Mesenchymal stem cell (in vitro differentiated cells and primary cell): ENCODE measurements around the gene MSL1.

Experiments
- DNase-seq: peaks from one replicate; pipeline ENCODE4 v3.0.0-alpha.2; 2013
- H2AFZ ChIP-seq: one replicate; pipeline ENCODE4 v1.6.1; 2013; ENCODE audit warnings: low read depth, mild to moderate bottlenecking, control low read depth, inconsistent platforms, low read length, moderate library complexity
- H2AK5ac ChIP-seq: 2 replicates; pipeline ENCODE4 v1.6.1; 2013; ENCODE audit warnings: low read length, moderate library complexity, mild to moderate bottlenecking, inconsistent platforms; ENCODE audit not compliant: severe bottlenecking
- H2BK120ac ChIP-seq: one replicate; pipeline ENCODE4 v1.6.1; 2013; ENCODE audit warnings: low read depth, mild to moderate bottlenecking, inconsistent platforms, low read length, moderate library complexity
- H2BK12ac ChIP-seq, 2 experiments: one replicate each; pipeline ENCODE4 v1.6.1; 2013; ENCODE audit warnings: inconsistent platforms in 2 of 2, low read length in 2 of 2, mild to moderate bottlenecking in 2 of 2, moderate library complexity in 2 of 2, control low read depth in 1 of 2
- H2BK15ac ChIP-seq: one replicate; pipeline ENCODE4 v1.6.1; 2013; ENCODE audit warnings: mild to moderate bottlenecking, low read depth, inconsistent platforms; ENCODE audit not compliant: poor library complexity, severe bottlenecking
- H2BK5ac ChIP-seq: 2 replicates; pipeline ENCODE4 v1.6.1; 2013; ENCODE audit warnings: low read depth, mild to moderate bottlenecking, low read length, control low read depth, inconsistent platforms; ENCODE audit not compliant: poor library complexity, severe bottlenecking
- H3K14ac ChIP-seq, 2 experiments: one replicate each; pipeline ENCODE4 v1.6.1; 2013; ENCODE audit warnings: inconsistent platforms in 2 of 2, low read length in 2 of 2, control low read depth in 1 of 2, mild to moderate bottlenecking in 1 of 2, moderate library complexity in 1 of 2
- H3K18ac ChIP-seq, 2 experiments: one replicate each; pipeline ENCODE4 v1.6.1; 2013; ENCODE audit warnings: inconsistent platforms in 2 of 2, low read length in 2 of 2, control low read depth in 1 of 2, low read depth in 1 of 2, mild to moderate bottlenecking in 1 of 2
- H3K23ac ChIP-seq, 2 experiments: one replicate each; pipeline ENCODE4 v1.6.1; 2013; ENCODE audit warnings: inconsistent platforms in 2 of 2, low read length in 2 of 2, mild to moderate bottlenecking in 2 of 2, moderate library complexity in 2 of 2, control low read depth in 1 of 2
- H3K27ac ChIP-seq: 2 replicates; pipeline ENCODE4 v1.5.1; 2013; ENCODE audit warnings: mild to moderate bottlenecking, moderate library complexity, low read length, control low read depth, inconsistent platforms; ENCODE audit not compliant: poor library complexity, severe bottlenecking
- H3K27me3 ChIP-seq, 2 experiments: 2 replicates each; pipeline versions ENCODE4 v1.6.1 to v1.7.0; 2013; ENCODE audit warnings: low read length in 2 of 2, mild to moderate bottlenecking in 2 of 2, moderate library complexity in 2 of 2, control low read depth in 1 of 2, inconsistent platforms in 1 of 2; ENCODE audit not compliant: control insufficient read depth in 1 of 2, insufficient read depth in 1 of 2
- H3K36me3 ChIP-seq, 2 experiments: 2 replicates each; pipeline versions ENCODE4 v1.6.1 to v1.7.0; 2013; ENCODE audit warnings: low read length in 2 of 2, control low read depth in 1 of 2, inconsistent platforms in 1 of 2, low read depth in 1 of 2, mild to moderate bottlenecking in 1 of 2; ENCODE audit not compliant: insufficient read depth in 2 of 2, control insufficient read depth in 1 of 2
- H3K4ac ChIP-seq, 2 experiments: one replicate each; pipeline ENCODE4 v1.6.1; 2013; ENCODE audit warnings: inconsistent platforms in 2 of 2, low read length in 2 of 2, mild to moderate bottlenecking in 2 of 2, moderate library complexity in 2 of 2, control low read depth in 1 of 2, low read depth in 1 of 2
- H3K4me1 ChIP-seq: 2 replicates; pipeline ENCODE4 v1.6.1; 2013; ENCODE audit warnings: low read depth, low read length, control low read depth; ENCODE audit not compliant: control insufficient read depth, insufficient read depth
- H3K4me2 ChIP-seq: 2 replicates; pipeline ENCODE4 v1.6.1; 2013; ENCODE audit warnings: low read length, mild to moderate bottlenecking, inconsistent platforms; ENCODE audit not compliant: poor library complexity, severe bottlenecking
- H3K4me3 ChIP-seq, 2 experiments: 2 replicates each; pipeline versions ENCODE4 v1.5.1 to v1.7.0; 2013; ENCODE audit warnings: low read length in 2 of 2, mild to moderate bottlenecking in 2 of 2, control low read depth in 1 of 2, low read depth in 1 of 2; ENCODE audit not compliant: insufficient read depth in 1 of 2
- H3K79me1 ChIP-seq: replicated peaks from 2 replicates; pipeline ENCODE4 v1.6.1; 2013; ENCODE audit warnings: mild to moderate bottlenecking, control low read depth, low read length, inconsistent platforms; ENCODE audit not compliant: poor library complexity, severe bottlenecking
- H3K9ac ChIP-seq: 2 replicates; pipeline ENCODE4 v1.7.0; 2013; ENCODE audit warnings: mild to moderate bottlenecking, low read length, moderate library complexity
- H3K9me3 ChIP-seq: 2 replicates; pipeline ENCODE4 v1.7.0; 2013; ENCODE audit warnings: mild to moderate bottlenecking, low read length; ENCODE audit not compliant: control insufficient read depth
- H4K8ac ChIP-seq: one replicate; pipeline ENCODE4 v1.6.1; 2013; ENCODE audit warnings: inconsistent platforms, mild to moderate bottlenecking, low read length, moderate library complexity
- H4K91ac ChIP-seq: one replicate; pipeline ENCODE4 v1.6.1; 2013; ENCODE audit warnings: mild to moderate bottlenecking, low read length, inconsistent platforms
- WGBS: methylation state at CpG from one replicate; pipeline ENCODE4 v1.1.7; 2013; ENCODE audit warnings: mixed read lengths; 5-methylcytosine and 5-hydroxymethylcytosine counted together

Gene MSL1

GRCh38 chr17:40100669-40101366, 21.0 kb upstream of the MSL1 start:
- H3K14ac ChIP-seq, result peak overlapping the region in 1 of 2 experiments; percentile 29
- H3K4me3 ChIP-seq, result peak overlapping the region in 1 of 2 experiments; percentile 93
- no peaks in the 10 kb centered on the region for H3K27me3 ChIP-seq
- H2BK15ac ChIP-seq, result peak overlapping the region; percentile 33
- H4K91ac ChIP-seq, result peak overlapping the region; percentile 74
- H3K79me1 ChIP-seq, result peaks cover 16% of the 10 kb centered on the region
- DNase-seq, result peak; percentile 99
- peak overlapping the region; percentile 28 to 94 for H2BK12ac ChIP-seq
- under 1% methylated on average over 23 of the region's 25 CpGs for WGBS
- H3K9me3 ChIP-seq, result no peaks in the 10 kb centered on the region
- H2BK5ac ChIP-seq, result peak overlapping the region; percentile 77
- peak overlapping the region; percentile 18 for H2AFZ ChIP-seq
- peak overlapping the region; percentile 45 for H2BK120ac ChIP-seq
- H3K4ac ChIP-seq, result peak overlapping the region; percentile 31 to 89
- peaks cover 17 to 23% of the 10 kb centered on the region in 2 experiments for H3K36me3 ChIP-seq
- peak overlapping the region; percentile 63 for H3K27ac ChIP-seq
- H3K4me2 ChIP-seq, result peak overlapping the region; percentile 94
- H4K8ac ChIP-seq, result peak overlapping the region; percentile 43
- peaks cover 23% of the 10 kb centered on the region for H3K4me1 ChIP-seq
- H3K9ac ChIP-seq, result peak overlapping the region; percentile 96
- no peak overlapping the region for H3K23ac ChIP-seq
- no peak overlapping the region for H2AK5ac ChIP-seq
- peak overlapping the region; percentile 60 to 74 for H3K18ac ChIP-seq

GRCh38 chr17:40101367-40102210, 20.2 kb upstream of the MSL1 start:
- WGBS, result 81% methylated on average over 12 of the region's 16 CpGs
- no peak overlapping the region for H3K4me2 ChIP-seq

GRCh38 chr17:40103071-40103661, 18.6 kb upstream of the MSL1 start:
- 89% methylated on average over 1 of the region's 3 CpGs for WGBS
- DNase-seq, result no peak

More at GRCh38 chr17:40101367-40102210, 20.2 kb upstream of the MSL1 start:
- H2BK15ac ChIP-seq, result peak overlapping the region; percentile 6
- peak overlapping the region; percentile 47 to 74 for H3K18ac ChIP-seq
- no peaks in the 10 kb centered on the region for H3K9me3 ChIP-seq
- peak overlapping the region; percentile 63 for H3K27ac ChIP-seq
- no peaks in the 10 kb centered on the region for H3K27me3 ChIP-seq
- H3K79me1 ChIP-seq, result peaks cover 16% of the 10 kb centered on the region
- peak overlapping the region; percentile 96 for H3K9ac ChIP-seq
- H4K91ac ChIP-seq, result no peak overlapping the region
- no peak overlapping the region for H2BK120ac ChIP-seq
- H3K4me1 ChIP-seq, result peaks cover 23% of the 10 kb centered on the region
- H2AK5ac ChIP-seq, result peak overlapping the region; percentile 75
- H3K23ac ChIP-seq, result no peak overlapping the region
- H4K8ac ChIP-seq, result no peak overlapping the region
- peak; percentile 60 for DNase-seq
- H3K4me3 ChIP-seq, result peak overlapping the region in 1 of 2 experiments; percentile 93
- H3K36me3 ChIP-seq, result peaks cover 10 to 15% of the 10 kb centered on the region in 2 experiments
- peak overlapping the region; percentile 76 to 79 for H2BK12ac ChIP-seq
- H2AFZ ChIP-seq, result no peak overlapping the region
- H3K4ac ChIP-seq, result peak overlapping the region; percentile 63 to 80
- no peak overlapping the region for H2BK5ac ChIP-seq
- H3K14ac ChIP-seq, result no peak overlapping the region

More at GRCh38 chr17:40103071-40103661, 18.6 kb upstream of the MSL1 start:
- no peak overlapping the region for H2AK5ac ChIP-seq
- H3K14ac ChIP-seq, result peak overlapping the region in 1 of 2 experiments; percentile 7
- no peak overlapping the region for H3K4me3 ChIP-seq
- H2AFZ ChIP-seq, result no peak overlapping the region
- H3K9me3 ChIP-seq, result no peaks in the 10 kb centered on the region
- no peaks in the 10 kb centered on the region for H3K36me3 ChIP-seq
- peak overlapping the region; percentile 78 to 82 for H2BK12ac ChIP-seq
- peak overlapping the region; percentile 36 for H3K9ac ChIP-seq
- H3K23ac ChIP-seq, result peak overlapping the region in 1 of 2 experiments; percentile 49
- H4K91ac ChIP-seq, result peak overlapping the region; percentile 81
- no peak overlapping the region for H2BK5ac ChIP-seq
- peak overlapping the region; percentile 66 for H2BK120ac ChIP-seq
- no peak overlapping the region for H3K27ac ChIP-seq
- peak overlapping the region; percentile 62 to 73 for H3K4ac ChIP-seq
- no peak overlapping the region for H3K4me2 ChIP-seq
- peaks cover 28% of the 10 kb centered on the region for H3K4me1 ChIP-seq
- H3K18ac ChIP-seq, result peak overlapping the region; percentile 44 to 76
- H3K27me3 ChIP-seq, result no peaks in the 10 kb centered on the region
- peak overlapping the region; percentile 82 for H2BK15ac ChIP-seq
- peaks cover 6% of the 10 kb centered on the region for H3K79me1 ChIP-seq
- H4K8ac ChIP-seq, result peak overlapping the region; percentile 70
